NCI-H69 (cell line): Measurements from ENCODE around the gene MKRN2.

Source experiments
- DNase-seq: peaks from one replicate; lab custom pipeline; 2025; lab: John Stamatoyannopoulos, UW

Gene MKRN2

GRCh38 chr3:12556314-12556689, 585 bp upstream of the MKRN2 start:
- no peak for DNase-seq

DNA sequence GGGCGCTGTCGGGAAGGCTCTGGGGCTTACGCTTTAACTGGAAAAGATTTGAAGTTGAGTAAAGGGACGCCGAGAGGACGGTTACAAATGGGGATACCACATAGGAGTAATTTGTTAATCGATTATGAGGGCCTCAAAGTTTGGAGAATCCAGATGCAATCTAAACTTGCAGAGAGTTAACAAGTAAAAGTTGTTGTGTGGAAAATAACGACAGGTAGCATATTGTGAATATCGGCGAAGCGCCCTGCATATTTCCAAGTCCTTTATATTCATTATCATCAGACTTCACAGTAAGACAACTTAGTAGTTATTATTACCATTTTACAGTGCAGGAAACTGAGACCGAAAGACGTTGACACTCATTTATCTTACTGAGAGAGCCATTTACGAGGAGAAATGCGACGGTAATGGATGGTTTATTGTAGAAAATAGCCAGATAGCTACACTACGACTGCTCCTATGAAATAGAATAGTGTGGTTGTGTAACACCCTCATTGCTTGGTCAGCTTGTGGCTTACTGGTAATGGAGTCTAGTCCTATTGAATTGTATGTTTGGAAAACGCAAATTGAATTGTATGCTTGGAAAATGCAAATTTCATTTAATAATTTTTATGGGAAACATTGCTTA, 700 bp downstream of the MKRN2 start:
- DNase-seq: peak; percentile 10

- DNase-seq: no peak
Measured at GRCh38 chr3:12558706-12559105, 1.8 kb downstream of the MKRN2 start.

DNA sequence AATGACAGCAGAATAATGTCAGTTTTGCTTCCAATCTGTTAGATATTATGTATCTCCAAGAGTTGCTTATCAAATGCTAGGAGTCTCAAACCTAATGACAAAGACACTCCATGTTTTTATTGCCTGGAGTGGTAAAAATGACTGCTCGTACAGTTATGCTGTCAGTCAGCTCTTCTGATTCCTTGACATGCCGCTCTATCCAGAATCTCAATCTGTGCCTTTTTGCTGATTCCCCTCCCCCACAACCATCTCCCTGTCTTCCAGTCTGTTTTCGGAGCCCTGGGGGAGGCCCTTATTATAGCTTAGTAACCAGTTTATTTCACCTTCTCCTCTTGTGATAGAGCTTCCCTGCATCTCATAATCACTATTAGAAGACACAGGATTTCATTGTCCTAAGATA, 2.6 kb downstream of the MKRN2 start:
- no peak for DNase-seq

- DNase-seq: no peak
Measured at GRCh38 chr3:12560505-12561190, 3.8 kb downstream of the MKRN2 start.

GRCh38 chr3:12561397-12561796, 4.5 kb downstream of the MKRN2 start:
- DNase-seq: no peak

DNA sequence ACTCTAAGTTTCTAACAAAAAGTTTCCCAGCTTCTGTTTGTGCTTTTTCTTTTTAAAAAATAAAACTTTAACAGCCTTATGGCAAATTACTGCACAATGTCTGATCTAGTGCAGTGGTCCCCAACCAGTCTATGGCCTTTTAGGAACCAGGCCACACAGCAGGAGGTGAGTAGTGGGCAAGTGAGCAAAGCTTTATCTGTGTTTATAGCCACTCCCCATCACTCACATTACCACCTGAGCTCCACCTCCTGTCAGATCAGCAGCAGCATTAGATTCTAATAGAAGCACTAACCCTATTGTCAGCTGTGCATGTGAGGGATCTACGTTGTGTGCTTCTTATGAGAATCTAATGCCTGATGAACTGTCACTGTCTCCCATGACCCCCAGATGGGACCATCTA, 5.6 kb downstream of the MKRN2 start:
- no peak for DNase-seq

DNA sequence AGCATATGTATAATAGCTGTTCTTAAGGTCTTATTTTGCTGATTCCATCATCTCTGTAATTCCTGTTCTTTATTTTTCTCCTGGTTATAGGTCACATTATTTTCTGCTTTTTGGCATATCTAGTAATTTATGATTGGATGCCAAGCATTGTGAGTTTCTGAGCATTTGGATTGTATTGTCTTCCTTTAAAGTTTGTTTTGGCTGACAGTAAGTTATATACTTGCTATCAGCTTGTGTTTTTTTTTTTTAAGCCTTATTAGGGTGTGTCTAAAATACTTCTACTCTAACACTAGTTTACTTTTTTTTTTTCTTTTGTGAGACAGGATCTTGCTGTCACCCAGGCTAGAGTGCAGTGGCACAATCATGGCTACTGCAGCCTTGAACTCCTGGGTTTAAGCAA, 10.1 kb downstream of the MKRN2 start:
- no peak for DNase-seq

DNA sequence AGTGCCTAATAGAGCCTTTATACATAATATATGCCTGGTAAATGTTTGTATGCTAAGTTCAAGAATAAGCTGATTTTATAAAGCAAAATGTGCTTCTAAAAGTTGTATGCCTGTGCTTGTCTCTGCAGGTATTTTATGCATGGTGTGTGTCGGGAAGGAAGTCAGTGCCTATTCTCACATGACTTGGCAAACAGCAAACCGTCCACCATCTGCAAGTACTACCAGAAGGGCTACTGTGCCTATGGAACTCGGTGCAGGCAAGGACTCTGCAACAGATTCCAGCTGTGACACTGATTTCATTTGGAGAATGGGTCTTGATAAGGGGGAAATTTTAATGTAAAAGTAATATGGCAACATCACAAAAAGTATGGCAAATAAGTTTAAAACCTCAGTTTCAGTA, 11.9 kb downstream of the MKRN2 start:
- DNase-seq: no peak

DNA sequence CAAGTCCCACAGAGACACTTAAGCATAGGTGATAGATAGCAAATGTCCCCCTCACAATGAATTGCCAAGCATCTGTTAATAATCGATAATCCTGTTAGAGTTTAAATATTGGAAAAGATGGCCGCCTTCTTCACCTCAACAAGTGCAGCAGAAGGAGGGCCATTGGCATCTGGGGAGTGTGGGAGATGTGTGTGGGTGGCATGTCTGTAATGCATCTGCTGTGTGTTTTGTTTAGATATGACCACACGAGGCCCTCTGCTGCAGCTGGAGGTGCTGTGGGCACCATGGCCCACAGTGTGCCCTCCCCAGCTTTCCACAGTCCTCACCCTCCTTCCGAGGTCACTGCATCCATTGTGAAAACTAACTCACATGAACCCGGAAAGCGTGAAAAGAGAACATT, 12.9 kb downstream of the MKRN2 start:
- DNase-seq: no peak

DNA sequence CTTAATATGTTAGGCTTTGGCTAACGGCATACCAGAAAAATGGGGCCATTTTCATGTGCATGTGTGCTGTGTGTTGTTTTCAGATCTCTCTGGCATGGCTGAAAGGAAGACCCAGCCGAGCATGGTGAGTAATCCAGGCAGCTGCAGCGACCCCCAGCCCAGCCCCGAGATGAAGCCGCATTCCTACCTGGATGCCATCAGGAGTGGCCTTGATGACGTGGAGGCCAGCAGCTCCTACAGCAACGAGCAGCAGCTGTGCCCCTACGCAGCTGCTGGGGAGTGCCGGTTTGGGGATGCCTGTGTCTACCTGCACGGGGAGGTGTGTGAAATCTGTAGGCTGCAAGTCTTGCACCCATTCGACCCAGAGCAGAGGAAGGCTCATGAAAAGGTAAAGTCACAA, 15.1 kb downstream of the MKRN2 start:
- no peak for DNase-seq

- DNase-seq: no peak
Measured at GRCh38 chr3:12574131-12574530, 17.2 kb downstream of the MKRN2 start.

DNA sequence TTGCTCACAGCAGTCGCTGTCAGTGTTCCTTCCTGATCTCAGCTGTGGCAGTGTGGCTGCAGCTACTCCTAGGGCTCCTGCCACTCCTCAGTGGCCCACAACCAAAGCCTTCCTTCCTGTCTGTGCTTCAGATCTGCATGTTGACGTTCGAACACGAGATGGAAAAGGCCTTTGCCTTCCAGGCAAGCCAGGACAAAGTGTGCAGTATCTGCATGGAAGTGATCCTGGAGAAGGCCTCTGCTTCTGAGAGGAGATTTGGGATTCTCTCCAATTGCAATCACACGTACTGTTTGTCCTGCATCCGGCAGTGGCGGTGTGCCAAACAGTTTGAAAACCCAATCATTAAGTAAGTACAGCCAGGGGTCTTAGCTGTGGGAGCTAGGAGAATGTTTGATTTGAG, 17.8 kb downstream of the MKRN2 start:
- DNase-seq: no peak

GRCh38 chr3:12577379-12577778, 20.5 kb downstream of the MKRN2 start:
- DNase-seq: no peak

DNA sequence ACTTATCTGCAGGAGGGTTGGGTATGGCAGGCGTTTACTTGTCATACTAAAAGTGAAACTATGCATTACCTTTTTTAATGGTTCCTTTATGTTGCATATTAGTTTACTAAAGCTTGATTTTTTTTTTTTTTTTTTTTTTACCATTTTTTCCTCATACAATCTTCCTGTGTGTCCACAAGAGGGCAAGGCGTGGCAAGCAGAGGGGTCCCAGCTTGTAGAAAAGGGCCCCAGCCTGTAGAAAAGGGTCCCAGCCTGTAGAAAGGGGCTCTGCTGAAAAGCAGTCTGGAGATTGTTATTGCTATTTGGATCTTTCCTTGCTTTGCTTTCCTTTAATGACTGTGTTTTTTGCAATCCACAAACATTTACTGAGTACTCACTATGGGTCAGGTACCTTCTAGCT, 21.9 kb downstream of the MKRN2 start:
- DNase-seq: no peak

DNA sequence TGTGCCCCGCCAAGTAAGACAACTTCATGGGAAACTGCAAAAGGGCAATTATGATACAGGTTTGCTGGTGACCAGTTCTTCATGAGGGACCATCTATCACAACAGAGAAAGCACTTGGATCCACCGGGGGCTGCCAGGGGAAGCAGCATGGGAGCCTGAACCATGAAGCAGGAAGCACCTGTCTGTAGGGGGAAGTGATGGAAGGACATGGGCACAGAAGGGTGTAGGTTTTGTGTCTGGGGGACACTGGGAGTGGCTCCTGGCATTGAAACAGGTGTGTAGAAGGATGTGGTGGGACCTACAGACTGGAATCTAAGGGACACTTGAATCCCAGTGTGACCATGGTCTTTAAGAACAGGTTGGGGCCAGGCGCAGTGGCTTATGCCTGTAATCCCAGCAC, 22.6 kb downstream of the MKRN2 start:
- no peak for DNase-seq

GRCh38 chr3:12579905-12580304, 23.0 kb downstream of the MKRN2 start:
- DNase-seq: no peak

GRCh38 chr3:12582730-12583129, 25.8 kb downstream of the MKRN2 start:
- no peak for DNase-seq

GRCh38 chr3:12583280-12583679, 26.4 kb downstream of the MKRN2 start:
- DNase-seq: no peak

- DNase-seq: no peak
Measured at GRCh38 chr3:12584083-12584482, 27.2 kb downstream of the MKRN2 start.

GRCh38 chr3:12585181-12585580, 28.3 kb downstream of the MKRN2 start:
- DNase-seq: no peak

- DNase-seq: no peak
Measured at GRCh38 chr3:12585970-12586369, 29.1 kb downstream of the MKRN2 start.

GRCh38 chr3:12586403-12586802, 29.5 kb downstream of the MKRN2 start:
- DNase-seq: no peak
